Measurements from ENCODE around the gene PLCL2. TPM values are rescaled to one million over a fixed set of nuclear protein-coding genes. Genes with fewer than 3 reads are reported as not detected.

PLCL2 gene
- total and polyA plus RNA-seq, 7 donors: 4.2 to 32.7 (median 21.9) TPM

DNA sequence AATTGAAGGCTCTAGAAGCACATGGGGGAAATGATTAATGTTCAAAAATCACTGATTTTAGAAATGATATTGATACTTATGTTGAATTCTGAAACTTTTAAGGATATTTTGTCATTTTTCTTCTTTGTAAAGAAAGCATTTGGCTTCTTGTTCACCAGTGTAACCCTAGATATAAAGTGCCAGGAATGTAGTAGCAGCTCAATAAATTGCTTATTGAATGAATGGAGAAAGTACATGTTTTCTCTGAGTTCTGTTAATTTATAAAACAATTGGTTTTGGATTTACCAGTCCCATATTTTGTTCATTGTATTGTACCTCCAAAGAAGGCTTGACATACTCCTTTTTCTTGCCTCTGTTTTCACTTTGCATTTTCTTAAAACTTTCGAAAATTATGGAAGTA is 2.4 kb downstream of the PLCL2 start:
- Histone ChIP-seq H3K4me1 (peaks cover 80% of the 10 kb centered on the region), H3K36me3 (ENCODE audit: insufficient read depth in 1 of 2, low read depth in 1 of 2) (no peaks in the 10 kb centered on the region), H3K4me3 (peak overlapping the region; percentile 97), H3K27me3 (ENCODE audit: insufficient read depth in 3 of 3, low read length in 2 of 3) (no peaks in the 10 kb centered on the region), H3K27ac (peak overlapping the region; percentile 99), H3K9me3 (no peaks in the 10 kb centered on the region)
- WGBS, 3 donors: 94 to 98% (median 97%) methylated on average over 1 of the region's 1 CpG
- no peak for ATAC-seq
- no peak for DNase-seq
- intact Hi-C loops (cut with DNase I): no loop called here
- TF ChIP-seq, protein P1, sequence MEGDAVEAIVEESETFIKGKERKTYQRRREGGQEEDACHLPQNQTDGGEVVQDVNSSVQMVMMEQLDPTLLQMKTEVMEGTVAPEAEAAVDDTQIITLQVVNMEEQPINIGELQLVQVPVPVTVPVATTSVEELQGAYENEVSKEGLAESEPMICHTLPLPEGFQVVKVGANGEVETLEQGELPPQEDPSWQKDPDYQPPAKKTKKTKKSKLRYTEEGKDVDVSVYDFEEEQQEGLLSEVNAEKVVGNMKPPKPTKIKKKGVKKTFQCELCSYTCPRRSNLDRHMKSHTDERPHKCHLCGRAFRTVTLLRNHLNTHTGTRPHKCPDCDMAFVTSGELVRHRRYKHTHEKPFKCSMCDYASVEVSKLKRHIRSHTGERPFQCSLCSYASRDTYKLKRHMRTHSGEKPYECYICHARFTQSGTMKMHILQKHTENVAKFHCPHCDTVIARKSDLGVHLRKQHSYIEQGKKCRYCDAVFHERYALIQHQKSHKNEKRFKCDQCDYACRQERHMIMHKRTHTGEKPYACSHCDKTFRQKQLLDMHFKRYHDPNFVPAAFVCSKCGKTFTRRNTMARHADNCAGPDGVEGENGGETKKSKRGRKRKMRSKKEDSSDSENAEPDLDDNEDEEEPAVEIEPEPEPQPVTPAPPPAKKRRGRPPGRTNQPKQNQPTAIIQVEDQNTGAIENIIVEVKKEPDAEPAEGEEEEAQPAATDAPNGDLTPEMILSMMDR (IDR thresholded peaks at IDR 0.05): no peak

DNA sequence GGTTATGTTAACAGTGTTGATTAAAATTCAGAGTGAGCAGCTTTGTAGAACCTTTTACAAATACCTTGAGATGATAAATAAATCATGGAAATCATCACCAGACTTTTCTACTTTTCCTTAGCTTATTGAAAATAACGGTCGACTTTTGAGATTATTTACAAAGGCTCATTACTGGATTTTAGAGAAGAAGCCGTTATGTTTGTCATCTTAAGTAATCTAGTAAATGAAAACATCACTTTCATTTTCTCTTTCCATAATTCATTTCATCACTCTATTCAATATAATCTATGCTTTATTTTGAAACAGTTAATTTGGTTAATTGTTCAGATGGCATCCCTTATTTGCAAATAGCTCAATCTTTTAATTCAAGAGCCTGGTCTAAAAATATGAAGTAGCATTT is 3.6 kb downstream of the PLCL2 start:
- intact Hi-C loops (cut with DNase I): no loop called here
- DNase-seq (no peak), ATAC-seq (no peak)
- 51 to 66% (median 51%) methylated on average over 3 of the region's 3 CpGs for WGBS, 3 donors
- TF ChIP-seq, protein P1 (IDR thresholded peaks at IDR 0.05): no peak
- H3K4me3 ChIP-seq: peak overlapping the region; percentile 37
- no peaks in the 10 kb centered on the region for H3K27me3 ChIP-seq (ENCODE audit: insufficient read depth in 3 of 3, low read length in 2 of 3)
- no peaks in the 10 kb centered on the region for H3K9me3 ChIP-seq
- no peaks in the 10 kb centered on the region for H3K36me3 ChIP-seq (ENCODE audit: insufficient read depth in 1 of 2, low read depth in 1 of 2)
- H3K27ac ChIP-seq: peak overlapping the region; percentile 51
- H3K4me1 ChIP-seq: peaks cover 78% of the 10 kb centered on the region

DNA sequence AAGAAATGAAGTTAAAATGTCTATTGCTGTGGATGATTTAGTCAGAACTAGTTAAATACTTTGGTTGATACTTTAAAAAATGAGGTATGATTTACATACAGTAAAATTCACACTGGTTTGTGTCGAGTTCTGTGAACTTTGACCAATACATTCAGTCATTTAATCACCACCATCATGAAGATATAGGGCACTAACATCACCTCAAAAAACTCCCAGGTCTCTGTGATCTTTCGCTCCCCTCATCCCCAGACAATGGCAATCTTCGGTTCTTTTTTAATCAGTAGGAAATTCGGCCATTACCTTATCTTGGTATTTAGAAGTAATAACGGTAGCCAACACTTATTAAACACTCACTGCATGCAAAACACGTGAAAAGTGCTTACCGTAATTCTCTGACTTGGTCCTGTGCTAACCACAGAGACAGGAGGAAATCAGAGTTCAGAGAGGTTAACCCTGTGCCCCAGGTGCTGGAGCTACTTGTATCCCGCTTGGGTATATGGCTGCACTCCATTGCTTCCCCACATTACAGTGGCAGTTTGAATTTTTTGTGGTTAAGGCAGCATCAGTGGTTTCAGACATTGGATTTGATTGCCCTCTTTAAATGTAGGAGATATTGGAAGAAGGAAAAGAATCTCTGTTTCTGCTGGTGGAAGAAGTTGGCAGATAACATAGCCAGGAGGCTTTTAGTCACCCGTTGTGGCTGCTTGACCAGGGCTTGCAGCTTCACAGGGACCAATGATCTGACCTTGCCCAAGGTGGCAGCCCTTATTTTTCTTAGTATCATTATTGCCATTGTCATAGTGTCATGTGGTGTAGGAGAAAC is 4.2 kb downstream of the PLCL2 start:
- DNase-seq (no peak), ATAC-seq (peak in 2 of 4 donors; percentile 25 to 33)
- 60 to 74% (median 64%) methylated on average over 9 of the region's 9 CpGs for WGBS, 3 donors
- Histone ChIP-seq H3K4me1 (peaks cover 78% of the 10 kb centered on the region), H3K27me3 (ENCODE audit: insufficient read depth in 3 of 3, low read length in 2 of 3) (no peaks in the 10 kb centered on the region), H3K4me3 (peak overlapping the region; percentile 37), H3K9me3 (no peaks in the 10 kb centered on the region), H3K27ac (peak overlapping the region; percentile 51), H3K36me3 (ENCODE audit: insufficient read depth in 1 of 2, low read depth in 1 of 2) (no peaks in the 10 kb centered on the region)
- TF ChIP-seq, protein P1 (IDR thresholded peaks at IDR 0.05): no peak
- intact Hi-C loops (cut with DNase I): no loop called here

DNA sequence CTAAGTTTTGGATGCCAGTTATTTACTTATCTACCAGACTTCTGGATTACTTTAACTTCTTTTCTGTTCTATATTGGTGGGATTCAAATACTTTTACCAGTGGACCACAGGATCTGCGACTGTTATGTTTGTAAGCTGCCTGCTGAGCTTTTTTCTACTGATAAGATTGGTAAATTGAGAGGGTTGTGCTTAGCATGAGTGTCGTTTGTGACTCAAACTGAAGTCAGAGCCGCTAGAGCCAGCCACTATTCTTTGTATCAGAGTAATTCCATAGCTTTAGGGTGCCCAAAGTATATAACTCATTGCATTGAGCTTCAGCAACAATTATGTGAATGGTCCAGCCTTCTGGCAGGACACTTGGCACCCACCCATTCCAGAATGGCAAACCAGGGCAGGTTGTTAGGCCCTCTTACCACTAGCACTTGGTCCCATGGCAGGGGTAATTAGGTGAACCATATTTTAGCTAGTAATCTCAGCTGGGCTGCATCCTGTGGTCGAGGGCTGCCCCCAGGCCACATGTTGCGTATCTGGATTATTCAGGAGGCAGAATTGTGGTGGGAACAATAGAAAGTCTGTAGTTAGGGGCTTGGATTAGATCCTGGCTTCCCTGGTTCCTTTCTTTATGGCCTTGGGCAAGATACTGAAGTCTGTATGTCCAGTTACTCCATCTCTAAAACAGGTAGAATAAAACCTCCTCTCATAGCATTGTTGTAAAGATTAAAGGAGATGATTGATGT is 6.0 kb downstream of the PLCL2 start:
- 72 to 79% (median 76%) methylated on average over 5 of the region's 5 CpGs for WGBS, 3 donors
- ATAC-seq (no peak), DNase-seq (no peak)
- Histone ChIP-seq H3K27me3 (ENCODE audit: insufficient read depth in 3 of 3, low read length in 2 of 3) (no peaks in the 10 kb centered on the region), H3K36me3 (ENCODE audit: insufficient read depth in 1 of 2, low read depth in 1 of 2) (no peaks in the 10 kb centered on the region), H3K9me3 (no peaks in the 10 kb centered on the region), H3K27ac (peak overlapping the region; percentile 36), H3K4me3 (no peak overlapping the region), H3K4me1 (peaks cover 86% of the 10 kb centered on the region)
- intact Hi-C loops (cut with DNase I): loop anchor here in 1 of 2 donors (10.0 kb wide), 1 partner anchor 334 kb away; no protein-coding TSS in a partner anchor
- TF ChIP-seq, protein P1 (IDR thresholded peaks at IDR 0.05): no peak
